Tibial nerve (tissue), 4 donors: Measurements from ENCODE around the gene MED12L. TPM values are rescaled to one million over a fixed set of nuclear protein-coding genes. Genes with fewer than 3 reads are reported as not detected.

Source experiments
- DNase-seq, 2 donors: peaks; one replicate each; pipeline ENCODE4 v3.0.0-alpha.2; 2019; ENCODE audit warnings: low spot score in 2 of 2
- H3K27ac ChIP-seq, 4 donors: fragments of 200-600 bp; sonication (generic) in 3 of 4; one replicate each; pipeline ENCODE4 v1.5.1; 2017 to 2019; ENCODE audit warnings: mild to moderate bottlenecking in 1 of 4
- H3K27me3 ChIP-seq, 2 donors: fragments of 200-600 bp; sonication (generic) in 1 of 2; one replicate each; pipeline versions ENCODE4 v1.5.1 to v1.6.0; 2017 to 2019
- H3K36me3 ChIP-seq, 3 donors: fragments of 200-600 bp; sonication (generic); one replicate each; pipeline ENCODE4 v1.5.1; 2018 to 2019
- H3K4me1 ChIP-seq, 4 donors: fragments of 200-600 bp; sonication (generic) in 3 of 4; one replicate each; pipeline ENCODE4 v1.5.1; 2017 to 2019
- H3K4me3 ChIP-seq, 4 donors: fragments of 200-600 bp; sonication (generic) in 3 of 4; one replicate each; pipeline ENCODE4 v1.5.1; 2017 to 2019; ENCODE audit warnings: mild to moderate bottlenecking in 1 of 4, moderate library complexity in 1 of 4
- H3K9me3 ChIP-seq, 4 donors: fragments of 200-600 bp; sonication (generic) in 3 of 4; one replicate each; pipeline ENCODE4 v1.5.1; 2017 to 2019
- CTCF ChIP-seq, 5 experiments: fragments of 200-600 bp in 3 of 5; fragments of 450-650 bp in 2 of 5; sonication (generic) in 3 of 5; IDR thresholded peaks; one replicate each; pipeline ENCODE4 v1.5.1; 2016 to 2019; ENCODE audit warnings: antibody characterized with exemption in 5 of 5, mild to moderate bottlenecking in 3 of 5, moderate library complexity in 2 of 5
- EP300 ChIP-seq, 2 donors: sonication (generic); formaldehyde crosslinking; IDR thresholded peaks; one replicate each; pipeline ENCODE4 v1.6.1; 2017; ENCODE audit warnings: antibody characterized with exemption in 2 of 2, mild to moderate bottlenecking in 1 of 2
- POLR2A ChIP-seq, 2 donors: fragments of 450-650 bp; IDR thresholded peaks; one replicate each; pipeline ENCODE4 v1.6.1; 2017; ENCODE audit warnings: antibody characterized with exemption in 2 of 2, mild to moderate bottlenecking in 2 of 2, moderate library complexity in 2 of 2
- WGBS, 2 donors: methylation state at CpG; one replicate each; pipeline ENCODE4 v1.1.5; 2018; 5-methylcytosine and 5-hydroxymethylcytosine counted together
- total RNA-seq, 4 donors: library from RNA; depleted of rRNA; stranded (reverse); fragments of >200 nt; gene quantifications; one replicate each; pipeline ENCODE4 v1.1.0, GENCODE V29; 2016

MED12L gene
- total RNA-seq, 4 donors from 2014 or later = 1.2 to 5.9 (median 2.4) TPM

GRCh38 chr3:151318313-151318712 lies 232.8 kb downstream of the MED12L start:
- H3K27ac ChIP-seq = no peak overlapping the region
- no peaks in the 10 kb centered on the region for H3K4me1 ChIP-seq
- no peak for TF ChIP-seq EP300 (IDR thresholded peaks at IDR 0.05)
- no peak for TF ChIP-seq CTCF (IDR thresholded peaks at IDR 0.05)
- no peak for TF ChIP-seq POLR2A (IDR thresholded peaks at IDR 0.05)
- no peak overlapping the region for H3K4me3 ChIP-seq
- no peaks in the 10 kb centered on the region for H3K36me3 ChIP-seq
- DNase-seq = no peak
- no peaks in the 10 kb centered on the region for H3K27me3 ChIP-seq
- peaks cover 0 to 6% (median 0%) of the 10 kb centered on the region in 4 donors for H3K9me3 ChIP-seq

- Histone ChIP-seq H3K27ac (no peak overlapping the region), H3K36me3 (no peaks in the 10 kb centered on the region), H3K4me1 (no peaks in the 10 kb centered on the region), H3K4me3 (no peak overlapping the region), H3K27me3 (no peaks in the 10 kb centered on the region), H3K9me3 (peaks cover 0 to 6% (median 0%) of the 10 kb centered on the region in 4 donors)
- no peak for TF ChIP-seq CTCF (IDR thresholded peaks at IDR 0.05)
- TF ChIP-seq EP300 (IDR thresholded peaks at IDR 0.05) = no peak
- no peak for TF ChIP-seq POLR2A (IDR thresholded peaks at IDR 0.05)
- WGBS, 2 donors = 81 to 83% methylated on average over 7 of the region's 7 CpGs
- no peak for DNase-seq
These were observed 233.5 kb downstream of the MED12L start for GRCh38 chr3:151318991-151319390.

GRCh38 chr3:151319628-151320027 lies 234.2 kb downstream of the MED12L start:
- no peak overlapping the region for H3K27ac ChIP-seq
- H3K36me3 ChIP-seq = no peaks in the 10 kb centered on the region
- H3K9me3 ChIP-seq = peaks cover 0 to 6% (median 0%) of the 10 kb centered on the region in 4 donors
- no peak for DNase-seq
- WGBS, 2 donors = 70 to 71% methylated on average over 4 of the region's 4 CpGs
- TF ChIP-seq POLR2A (IDR thresholded peaks at IDR 0.05) (no peak), CTCF (IDR thresholded peaks at IDR 0.05) (no peak), EP300 (IDR thresholded peaks at IDR 0.05) (no peak)
- H3K4me3 ChIP-seq = no peak overlapping the region
- H3K27me3 ChIP-seq = no peaks in the 10 kb centered on the region
- H3K4me1 ChIP-seq = no peaks in the 10 kb centered on the region

- Histone ChIP-seq H3K4me1 (no peaks in the 10 kb centered on the region), H3K9me3 (peaks cover 0 to 3% (median 0%) of the 10 kb centered on the region in 4 donors), H3K4me3 (no peak overlapping the region), H3K36me3 (no peaks in the 10 kb centered on the region), H3K27me3 (no peaks in the 10 kb centered on the region), H3K27ac (no peak overlapping the region)
- DNase-seq = no peak
- WGBS, 2 donors = 92 to 94% methylated on average over 2 of the region's 2 CpGs
- TF ChIP-seq POLR2A (IDR thresholded peaks at IDR 0.05) (no peak), EP300 (IDR thresholded peaks at IDR 0.05) (no peak), CTCF (IDR thresholded peaks at IDR 0.05) (no peak)
These were observed 234.7 kb downstream of the MED12L start for GRCh38 chr3:151320131-151320530.

- Histone ChIP-seq H3K4me1 (no peaks in the 10 kb centered on the region), H3K27ac (no peak overlapping the region), H3K9me3 (no peaks in the 10 kb centered on the region), H3K4me3 (no peak overlapping the region), H3K27me3 (no peaks in the 10 kb centered on the region), H3K36me3 (no peaks in the 10 kb centered on the region)
- TF ChIP-seq POLR2A (IDR thresholded peaks at IDR 0.05) (no peak), EP300 (IDR thresholded peaks at IDR 0.05) (no peak), CTCF (IDR thresholded peaks at IDR 0.05) (no peak)
- DNase-seq = no peak
- 65 to 68% methylated on average over 1 of the region's 1 CpG for WGBS, 2 donors
These were observed 236.1 kb downstream of the MED12L start for GRCh38 chr3:151321526-151321925.
